Fibroblast of mammary gland (primary cell): ENCODE results near the gene SMAD3.

Source experiments
- DNase-seq: peaks from one replicate; pipeline ENCODE4 v3.0.0-alpha.2; 2010; ENCODE audit warnings: low read depth
- H3K4me3 ChIP-seq: 2 replicates; pipeline ENCODE4 v1.5.1; 2011; ENCODE audit warnings: low read depth, mild to moderate bottlenecking, low read length, moderate library complexity; ENCODE audit not compliant: control insufficient read depth
- TF ChIP-seq, protein P1 (sequence below): conservative IDR thresholded peaks from 2 replicates; pipeline ENCODE4 v1.5.1; 2011; ENCODE audit warnings: low read depth, low read length, inconsistent platforms; ENCODE audit not compliant: control insufficient read depth, insufficient read depth

The SMAD3 gene

DNA sequence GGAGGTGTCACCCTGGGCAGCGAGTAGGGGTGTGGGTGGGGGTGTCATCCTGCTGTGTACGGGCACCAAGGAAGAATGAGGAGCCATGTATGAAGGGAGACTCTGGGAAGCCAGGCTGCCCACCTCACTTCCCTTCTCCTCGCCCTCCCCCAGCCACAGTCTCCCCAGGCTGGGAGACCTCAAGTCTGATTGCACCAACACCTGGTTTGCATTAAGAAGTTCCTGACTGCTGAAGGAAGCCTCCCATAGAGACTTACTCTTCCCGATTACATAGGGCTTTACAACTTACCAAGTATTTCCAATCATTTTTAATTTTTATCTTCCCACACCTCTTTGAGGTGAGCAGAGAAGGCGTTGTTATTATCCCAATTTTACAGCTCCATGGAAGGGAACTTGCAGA lies 29.5 kb upstream of the SMAD3 start:
- no peak overlapping the region for H3K4me3 ChIP-seq
- DNase-seq: peak; percentile 84
- TF ChIP-seq, protein P1, sequence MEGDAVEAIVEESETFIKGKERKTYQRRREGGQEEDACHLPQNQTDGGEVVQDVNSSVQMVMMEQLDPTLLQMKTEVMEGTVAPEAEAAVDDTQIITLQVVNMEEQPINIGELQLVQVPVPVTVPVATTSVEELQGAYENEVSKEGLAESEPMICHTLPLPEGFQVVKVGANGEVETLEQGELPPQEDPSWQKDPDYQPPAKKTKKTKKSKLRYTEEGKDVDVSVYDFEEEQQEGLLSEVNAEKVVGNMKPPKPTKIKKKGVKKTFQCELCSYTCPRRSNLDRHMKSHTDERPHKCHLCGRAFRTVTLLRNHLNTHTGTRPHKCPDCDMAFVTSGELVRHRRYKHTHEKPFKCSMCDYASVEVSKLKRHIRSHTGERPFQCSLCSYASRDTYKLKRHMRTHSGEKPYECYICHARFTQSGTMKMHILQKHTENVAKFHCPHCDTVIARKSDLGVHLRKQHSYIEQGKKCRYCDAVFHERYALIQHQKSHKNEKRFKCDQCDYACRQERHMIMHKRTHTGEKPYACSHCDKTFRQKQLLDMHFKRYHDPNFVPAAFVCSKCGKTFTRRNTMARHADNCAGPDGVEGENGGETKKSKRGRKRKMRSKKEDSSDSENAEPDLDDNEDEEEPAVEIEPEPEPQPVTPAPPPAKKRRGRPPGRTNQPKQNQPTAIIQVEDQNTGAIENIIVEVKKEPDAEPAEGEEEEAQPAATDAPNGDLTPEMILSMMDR: no peak

DNA sequence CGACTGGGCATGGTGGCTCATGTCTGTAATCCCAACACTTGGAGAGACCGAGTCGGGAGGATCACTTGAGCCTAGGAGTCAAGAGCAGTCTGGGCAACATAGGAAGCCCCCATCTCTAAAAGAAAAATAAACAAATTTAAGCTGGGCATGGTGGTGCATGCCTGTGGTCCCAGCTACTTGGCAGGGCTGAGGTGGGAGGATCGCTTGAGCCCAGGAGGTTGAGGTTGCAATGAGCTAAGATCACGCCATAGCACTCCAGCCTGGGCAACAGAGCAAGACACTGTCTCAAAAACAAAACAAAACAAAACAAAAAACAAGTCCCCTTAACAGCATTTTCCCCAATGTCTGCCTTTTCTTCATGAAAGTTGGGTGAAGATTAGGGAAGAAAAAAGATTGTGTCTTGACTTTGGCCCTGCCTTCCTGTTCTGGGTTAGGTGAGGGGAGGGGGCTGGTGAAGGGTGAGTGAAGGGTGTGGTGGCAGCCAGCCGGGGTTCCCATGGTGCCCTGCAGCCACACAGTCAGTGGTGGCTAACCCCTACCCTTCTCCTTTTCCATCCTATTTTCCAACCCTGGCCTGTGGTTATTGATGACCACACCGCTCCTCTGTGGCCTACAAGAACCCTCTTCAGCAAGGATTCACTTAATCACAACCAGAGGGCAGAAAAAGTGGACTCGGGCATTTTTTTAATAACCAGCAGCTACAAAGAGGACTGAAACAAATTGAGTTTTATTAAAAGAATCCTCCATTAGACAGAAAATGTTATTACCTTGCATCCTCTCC lies 28.4 kb upstream of the SMAD3 start:
- no peak for DNase-seq
- no peak overlapping the region for H3K4me3 ChIP-seq
- TF ChIP-seq, protein P1: no peak

DNA sequence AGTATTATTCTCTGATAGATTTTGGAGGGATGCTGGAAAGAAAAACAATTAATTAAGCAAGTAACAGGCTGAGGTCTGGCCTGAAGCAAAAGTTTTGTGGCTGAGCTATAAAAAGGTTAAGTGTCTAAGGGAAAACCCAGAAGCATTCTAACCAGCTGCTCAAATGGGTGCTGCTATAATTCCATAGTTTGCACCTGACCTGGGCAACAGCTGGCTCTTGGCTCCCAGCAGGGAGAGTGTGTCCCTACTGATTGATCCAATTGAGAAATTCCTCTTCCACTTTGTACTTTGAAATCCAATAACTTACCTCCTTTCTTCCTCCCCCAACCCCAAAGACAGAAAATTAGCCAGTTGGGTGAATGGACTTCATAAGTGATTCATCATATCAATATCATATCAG lies 27.7 kb upstream of the SMAD3 start:
- TF ChIP-seq, protein P1: no peak
- no peak for DNase-seq

DNA sequence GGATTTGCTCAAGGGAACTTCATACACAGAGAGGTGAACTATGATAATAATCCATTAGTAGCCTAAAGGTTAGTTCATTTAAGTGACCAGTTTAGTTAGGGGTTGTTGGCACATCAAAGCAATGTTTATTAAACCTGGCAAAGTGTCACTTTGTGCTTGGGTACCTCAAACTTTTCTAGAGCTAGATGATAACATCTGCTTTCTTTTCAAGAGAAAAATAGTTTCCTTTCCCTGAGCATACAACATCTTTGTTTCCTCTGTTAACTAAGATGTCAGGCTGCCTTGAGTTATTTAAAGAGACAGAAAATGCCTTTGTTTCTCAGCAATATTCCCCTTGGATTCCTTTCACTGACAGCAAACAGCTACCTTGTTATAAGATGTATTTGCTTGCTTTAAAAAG lies 26.7 kb upstream of the SMAD3 start:
- DNase-seq: no peak
- TF ChIP-seq, protein P1: no peak
- H3K4me3 ChIP-seq: no peak overlapping the region

More for the DNA sequence above, 27.7 kb upstream of the SMAD3 start:
- no peak overlapping the region for H3K4me3 ChIP-seq

DNA sequence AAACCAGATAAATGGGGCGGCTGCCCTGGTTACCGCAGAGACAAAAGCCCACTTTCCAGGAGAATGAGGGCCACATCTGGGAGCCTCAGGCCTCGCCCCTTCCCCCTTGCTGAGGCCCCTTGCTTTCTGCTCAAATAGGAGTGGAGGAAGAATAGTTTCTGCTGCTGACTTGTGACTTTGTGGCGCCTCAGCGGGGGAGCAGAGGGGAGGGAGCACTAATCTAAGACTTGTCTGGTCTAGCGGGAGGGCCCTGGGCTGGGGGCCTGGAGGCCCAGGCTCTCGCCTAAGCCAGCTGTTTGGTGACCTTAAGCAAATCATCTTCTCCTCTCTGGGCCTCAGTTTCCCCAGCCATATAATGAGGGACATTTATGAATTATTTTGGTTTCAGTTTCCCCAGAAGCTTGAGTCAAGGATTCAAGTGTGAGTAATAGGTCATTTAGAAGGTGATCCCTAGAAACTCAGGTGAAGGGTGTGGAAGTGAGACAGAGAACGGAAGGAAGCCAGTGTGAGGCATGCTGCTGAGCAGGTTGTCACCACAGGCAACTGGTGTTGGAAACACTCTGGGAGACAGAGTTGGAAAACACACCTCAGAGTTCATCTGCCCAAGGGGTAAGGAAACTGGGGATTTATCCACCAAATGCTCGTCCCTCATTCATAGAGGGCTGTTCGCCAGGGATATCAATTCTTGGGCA lies 25.9 kb upstream of the SMAD3 start:
- no peak for DNase-seq
- no peak overlapping the region for H3K4me3 ChIP-seq
- TF ChIP-seq, protein P1: no peak

DNA sequence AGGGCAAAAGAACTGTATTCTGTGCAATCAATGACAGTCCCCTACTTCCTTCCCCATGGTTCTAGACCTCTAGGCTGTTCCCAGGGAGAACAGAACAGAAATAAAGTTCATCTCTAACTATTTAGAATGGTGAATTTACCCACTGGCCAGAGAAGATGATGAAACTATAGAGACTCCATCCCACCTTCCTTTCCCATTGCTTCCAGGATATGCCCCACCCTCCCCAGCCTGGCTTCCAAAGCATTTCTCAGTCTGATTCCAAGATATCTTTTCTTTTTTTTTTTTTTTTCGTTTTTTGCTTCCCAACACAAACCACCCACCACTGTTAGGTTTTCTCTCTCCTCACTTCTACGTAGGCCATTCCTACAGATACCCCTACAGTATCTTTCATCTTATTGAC lies 25.1 kb upstream of the SMAD3 start:
- TF ChIP-seq, protein P1: no peak
- DNase-seq: no peak

More for the DNA sequence above, 25.1 kb upstream of the SMAD3 start:
- H3K4me3 ChIP-seq: no peak overlapping the region
